ENCODE results near the gene LMO1. TPM values are rescaled to one million over a fixed set of nuclear protein-coding genes. Genes with fewer than 3 reads are reported as not detected.

Gene LMO1
- total and polyA plus RNA-seq, 2 of the 13 experiments (the other 11 are each of a cell fraction or from before 2014, with no cell fraction given), result not detected

- Histone ChIP-seq H3K4me2 (ENCODE audit: low read depth, low read length) (no peak overlapping the region), H3K79me2 (ENCODE audit: insufficient read depth, low read length) (no peaks in the 10 kb centered on the region), H3K9me3 (ENCODE audit: low read length) (no peaks in the 10 kb centered on the region), H3K4me3 (replicated peaks in 1 of 3; ENCODE audit: insufficient read depth in 1 of 3, low read depth in 2 of 3, low read length in 3 of 3) (no peak overlapping the region), H4K20me1 (ENCODE audit: insufficient read depth, low read length) (no peaks in the 10 kb centered on the region; the same call in 1 of the 2 replicates), H3K27me3 (ENCODE audit: control insufficient read depth in 1 of 2, insufficient read depth in 2 of 2, low read length in 2 of 2) (peaks cover 0 to 37% of the 10 kb centered on the region in 2 experiments; a peak in 4 of 5 replicates), H3K9ac (ENCODE audit: insufficient read depth, low read depth, low read length) (no peak overlapping the region), H2AFZ (ENCODE audit: low read length) (no peak overlapping the region), H3K4me1 (ENCODE audit: insufficient read depth, low read length) (no peaks in the 10 kb centered on the region), H3K36me3 (replicated peaks in 1 of 2; ENCODE audit: control insufficient read depth in 1 of 2, insufficient read depth in 2 of 2, low read length in 2 of 2) (no peaks in the 10 kb centered on the region), H3K27ac (ENCODE audit: extremely low read length, insufficient read depth, low read length) (no peak overlapping the region)
- in situ Hi-C loops (cut with HindIII; ENCODE audit: extremely low pct_ligation_motif_present, low pct_unique_long_range_greater_than_20kb) (no loop called here), intact Hi-C loops (cut with micrococcal nuclease; ENCODE audit: unreplicated experiment) (no loop called here)
- no peak for FAIRE-seq
- 14% methylated on average over 6 of the region's 8 CpGs for WGBS (ENCODE audit: low lambda C conversion rate)
- TF ChIP-seq RFXANK (CRISPR knock-in tag; IDR thresholded peaks at IDR 0.05) (no peak), SCMH1 (CRISPR knock-in tag; IDR thresholded peaks at IDR 0.05; ENCODE audit: borderline replicate concordance) (no peak), SNRNP70 (IDR thresholded peaks at IDR 0.05; ENCODE audit: low read depth, low read length) (no peak), NONO (IDR thresholded peaks at IDR 0.05) (no peak), NONO (CRISPR knock-in tag; conservative IDR thresholded peaks at IDR 0.05) (no peak), PAX8 (CRISPR knock-in tag; IDR thresholded peaks at IDR 0.05; ENCODE audit: borderline replicate concordance) (no peak), DBP (CRISPR knock-in tag; IDR thresholded peaks at IDR 0.05; ENCODE audit: not compliant biosample characterization) (no peak), ZNF431 (CRISPR knock-in tag; IDR thresholded peaks at IDR 0.05; ENCODE audit: borderline replicate concordance, low read depth) (no peak), ZNF280D (CRISPR knock-in tag; IDR thresholded peaks at IDR 0.05) (no peak), ZSCAN29 (CRISPR knock-in tag; conservative IDR thresholded peaks at IDR 0.05) (no peak), ZNF280B (CRISPR knock-in tag; IDR thresholded peaks at IDR 0.05; ENCODE audit: borderline replicate concordance) (no peak), ATRX (CRISPR knock-in tag; IDR thresholded peaks at IDR 0.05; ENCODE audit: borderline replicate concordance) (no peak), ZNF724P (CRISPR knock-in tag; IDR thresholded peaks at IDR 0.05; ENCODE audit: borderline replicate concordance) (no peak)
- no TSS peak for BruUV-seq (replicated peaks)
- POLR2A ChIA-PET, result no interaction called here
- CTCF ChIA-PET (ENCODE audit: low intra/inter-chr PET ratio, low total read pairs), result no interaction called here
- DNase-seq (ENCODE audit: low spot score), result no peak
- no peak for ATAC-seq
Measured at GRCh38 chr11:8221917-8222495, 41.7 kb downstream of the LMO1 start.

Measured in HepG2 (cell line).